ENCODE results near the gene ECM2.

The ECM2 gene

GRCh38 chr9:92527291-92527828 lies 8.4 kb downstream of the ECM2 start:
- no peak for DNase-seq

GRCh38 chr9:92525306-92525705 lies 10.5 kb downstream of the ECM2 start:
- no peak for DNase-seq

GRCh38 chr9:92524881-92525280 lies 10.9 kb downstream of the ECM2 start:
- DNase-seq: no peak

GRCh38 chr9:92522983-92523970 lies 12.5 kb downstream of the ECM2 start:
- no peak for DNase-seq

- no peak for DNase-seq
Observed at GRCh38 chr9:92520837-92521236, 15.0 kb downstream of the ECM2 start.

GRCh38 chr9:92518199-92518598 lies 17.6 kb downstream of the ECM2 start:
- DNase-seq: no peak

- DNase-seq: no peak
Observed at GRCh38 chr9:92517046-92517445, 18.7 kb downstream of the ECM2 start.

GRCh38 chr9:92516521-92516920 lies 19.3 kb downstream of the ECM2 start:
- DNase-seq: no peak

GRCh38 chr9:92514635-92515034 lies 21.2 kb downstream of the ECM2 start:
- no peak for DNase-seq

GRCh38 chr9:92513349-92513748 lies 22.4 kb downstream of the ECM2 start:
- no peak for DNase-seq

- DNase-seq: no peak
Observed at GRCh38 chr9:92512622-92513021, 23.2 kb downstream of the ECM2 start.

GRCh38 chr9:92510747-92511146 lies 25.0 kb downstream of the ECM2 start:
- DNase-seq: no peak

GRCh38 chr9:92509050-92509449 lies 26.7 kb downstream of the ECM2 start:
- DNase-seq: no peak

GRCh38 chr9:92508018-92508820 lies 27.6 kb downstream of the ECM2 start:
- no peak for DNase-seq

- no peak for DNase-seq
Observed at GRCh38 chr9:92507496-92507895, 28.3 kb downstream of the ECM2 start.

- no peak for DNase-seq
Observed at GRCh38 chr9:92507005-92507404, 28.8 kb downstream of the ECM2 start.

GRCh38 chr9:92506184-92506857 lies 29.5 kb downstream of the ECM2 start:
- no peak for DNase-seq

- no peak for DNase-seq
Observed at GRCh38 chr9:92504881-92505280, 30.9 kb downstream of the ECM2 start.

- no peak for DNase-seq
Observed at GRCh38 chr9:92503156-92503555, 32.6 kb downstream of the ECM2 start.

GRCh38 chr9:92501671-92502393 lies 34.0 kb downstream of the ECM2 start:
- no peak for DNase-seq

- DNase-seq: no peak
Observed at GRCh38 chr9:92500725-92501124, 35.1 kb downstream of the ECM2 start.

GRCh38 chr9:92499701-92500100 lies 36.1 kb downstream of the ECM2 start:
- no peak for DNase-seq
